SH-SY5Y (cell line): Measurements from ENCODE around the gene EIF5A2.

ENCODE experiments used
- GATA2 ChIP-seq: IDR thresholded peaks from 2 replicates; pipeline ENCODE4 v1.6.1; 2011; ENCODE audit warnings: mild to moderate bottlenecking, low read depth, low read length
- GATA3 ChIP-seq: IDR thresholded peaks from 2 replicates; pipeline ENCODE4 v1.6.1; 2011; ENCODE audit warnings: low read depth, mild to moderate bottlenecking, low read length, moderate library complexity

- no peak for TF ChIP-seq GATA3
- TF ChIP-seq GATA2, result no peak
These were observed 45.6 kb downstream of the EIF5A2 start for GRCh38 chr3:170862618-170863374.
